VCaP (cell line): ENCODE results near the gene TREM1.

Source experiments
- H3K27ac ChIP-seq: fragments of 450-650 bp; 2 replicates; pipeline ENCODE4 v1.5.1; 2017
- CTCF ChIP-seq: fragments of 450-650 bp; conservative IDR thresholded peaks from 2 replicates; pipeline ENCODE4 v1.5.1; 2017; ENCODE audit warnings: mild to moderate bottlenecking, moderate library complexity

TREM1 gene

GRCh38 chr6:41291717-41292116 is 5.2 kb upstream of the TREM1 start:
- no peak for TF ChIP-seq CTCF
- H3K27ac ChIP-seq: no peak overlapping the region

GRCh38 chr6:41289815-41290214 is 3.3 kb upstream of the TREM1 start:
- H3K27ac ChIP-seq: no peak overlapping the region
- TF ChIP-seq CTCF: no peak

GRCh38 chr6:41288754-41289129 is 2.3 kb upstream of the TREM1 start:
- no peak for TF ChIP-seq CTCF

GRCh38 chr6:41288030-41288753 is 1.7 kb upstream of the TREM1 start:
- no peak for TF ChIP-seq CTCF
- H3K27ac ChIP-seq: peak overlapping the region; percentile 72

More at GRCh38 chr6:41288754-41289129, 2.3 kb upstream of the TREM1 start:
- peak overlapping the region; percentile 72 for H3K27ac ChIP-seq

- TF ChIP-seq CTCF: no peak
- no peak overlapping the region for H3K27ac ChIP-seq
Observed at GRCh38 chr6:41284726-41285125, 1.8 kb downstream of the TREM1 start.

GRCh38 chr6:41283600-41283999 is 2.9 kb downstream of the TREM1 start:
- no peak for TF ChIP-seq CTCF

GRCh38 chr6:41280381-41281057 is 6.0 kb downstream of the TREM1 start:
- H3K27ac ChIP-seq: no peak overlapping the region
- TF ChIP-seq CTCF: no peak

More at GRCh38 chr6:41283600-41283999, 2.9 kb downstream of the TREM1 start:
- no peak overlapping the region for H3K27ac ChIP-seq
